ENCODE data around the gene OIP5.
"Not testable (repeated sequence)": the region's sequence is repeated elsewhere in the genome, so short reads cannot be mapped to it uniquely, and the experiment has no call there.

The OIP5 gene

GRCh38 chr15:41332194-41333025 lies at the start of gene OIP5, which contains the start of gene NUSAP1:
TSS of gene OIP5 (minus strand) at chr15:41332591. CDS start at chr15:41332561, 30 bp downstream.
TSS of gene NUSAP1 (plus strand) at chr15:41332881. CDS start at chr15:41332958, 77 bp downstream.
- peak; percentile 92 to 95 for DNase-seq

GRCh38 chr15:41377978-41378377 lies 45.6 kb upstream of the OIP5 start:
- DNase-seq: no peak

GRCh38 chr15:41367418-41367817 lies 35.0 kb upstream of the OIP5 start:
- no peak for DNase-seq

- no peak for DNase-seq
Measured at GRCh38 chr15:41354371-41354770, 22.0 kb upstream of the OIP5 start.

- DNase-seq: no peak
Measured at GRCh38 chr15:41350057-41350717, 17.8 kb upstream of the OIP5 start.

- no peak for DNase-seq
Measured at GRCh38 chr15:41347236-41347635, 14.8 kb upstream of the OIP5 start.

- no peak for DNase-seq
Measured at GRCh38 chr15:41341519-41341918, 9.1 kb upstream of the OIP5 start.

GRCh38 chr15:41340189-41340695 lies 7.9 kb upstream of the OIP5 start:
- DNase-seq: no peak

GRCh38 chr15:41337631-41338522 lies 5.5 kb upstream of the OIP5 start:
- no peak for DNase-seq

- no peak for DNase-seq
Measured at GRCh38 chr15:41337047-41337446, 4.7 kb upstream of the OIP5 start.

GRCh38 chr15:41336549-41336948 lies 4.2 kb upstream of the OIP5 start:
- no peak for DNase-seq

GRCh38 chr15:41334293-41335120 lies 2.1 kb upstream of the OIP5 start:
- no peak for DNase-seq

GRCh38 chr15:41333026-41333562 lies 703 bp upstream of the OIP5 start:
- DNase-seq: peak in 1 of 2 experiments; percentile 17

GRCh38 chr15:41331833-41332193 lies 578 bp downstream of the OIP5 start:
- DNase-seq: no peak

- DNase-seq: no peak
Measured at GRCh38 chr15:41331281-41331680, 1.1 kb downstream of the OIP5 start.

- DNase-seq: no peak
Measured at GRCh38 chr15:41323611-41324010, 8.8 kb downstream of the OIP5 start.

GRCh38 chr15:41320805-41321330 lies 11.5 kb downstream of the OIP5 start:
- DNase-seq: not testable (repeated sequence)

GRCh38 chr15:41309226-41309905 lies 23.0 kb downstream of the OIP5 start:
- DNase-seq: no peak

- DNase-seq: no peak
Measured at GRCh38 chr15:41307679-41308078, 24.7 kb downstream of the OIP5 start.

GRCh38 chr15:41304149-41304770 lies 28.1 kb downstream of the OIP5 start:
- peak in 1 of 2 experiments; percentile 10 for DNase-seq

All from Kasumi-1 (cell line).